GM13977 (cell line): ENCODE results near the gene PRXL2B.
"Not testable (repeated sequence)": the region's sequence is repeated elsewhere in the genome, so short reads cannot be mapped to it uniquely, and the experiment has no call there.

ENCODE experiments used
- DNase-seq: peaks from one replicate; pipeline ENCODE4 v3.0.0; 2012; ENCODE audit warnings: low spot score
- in situ Hi-C: fragments of 300-500 bp; cut with MboI; formaldehyde crosslinking; loops from one replicate; pipeline ENCODE4 v1.12.0; 2022; ENCODE audit warnings: low sequenced_read_pairs, low pct_unique_long_range_greater_than_20kb, mixed read lengths, inconsistent platforms; ENCODE audit not compliant: unreplicated experiment
- TF ChIP-seq, protein P1 (sequence below): IDR thresholded peaks from 2 replicates; pipeline ENCODE4 v1.5.1; 2012; ENCODE audit warnings: mild to moderate bottlenecking, control low read depth; ENCODE audit not compliant: insufficient read depth; ENCODE audit errors: extremely low read depth, missing control alignments

The PRXL2B gene

DNA sequence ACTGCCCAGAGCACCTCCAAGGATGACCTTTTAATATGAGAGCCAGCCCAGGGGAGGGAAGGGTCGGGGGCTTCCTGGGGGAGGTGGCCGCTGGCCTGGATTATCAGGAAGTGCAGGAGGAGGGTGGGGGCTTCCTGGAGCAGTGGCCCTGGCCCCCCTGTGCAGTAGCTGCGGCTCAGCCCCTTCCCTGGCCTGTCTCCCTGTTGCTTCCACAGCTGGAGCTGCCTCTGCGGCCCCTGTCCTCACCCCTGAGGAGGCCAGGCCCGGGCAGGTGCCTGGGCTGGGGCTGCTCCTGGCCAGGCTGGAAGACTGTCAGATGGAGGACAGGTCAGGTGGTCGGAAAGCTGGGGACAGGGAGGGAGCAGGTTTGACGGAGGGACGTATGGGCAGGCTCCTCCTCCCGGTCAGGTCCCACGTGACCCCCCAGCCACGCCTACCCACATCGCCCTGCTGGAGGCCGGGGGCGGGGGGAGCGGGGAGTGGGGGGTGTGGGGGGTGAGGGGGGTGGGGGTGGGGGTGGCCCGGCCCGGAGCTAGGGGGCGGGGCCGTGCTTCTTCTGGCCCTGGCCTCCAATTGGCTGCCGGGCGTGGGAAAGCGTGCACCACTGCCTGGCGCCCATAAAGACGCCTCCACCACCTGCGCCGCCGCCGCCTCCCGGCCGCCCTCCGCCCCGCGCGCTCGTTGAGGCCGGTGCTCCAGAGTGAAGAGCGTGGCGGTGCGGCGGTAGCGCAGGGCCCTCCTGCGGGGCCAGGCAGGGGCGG, 40.6 kb upstream of the PRXL2B start:
- in situ Hi-C loops: loop anchor here (10.0 to 25.0 kb wide), 2 partner anchors 131 to 359 kb away; partner anchors contain the start of genes FAAP20 and PEX10
- TF ChIP-seq, protein P1, sequence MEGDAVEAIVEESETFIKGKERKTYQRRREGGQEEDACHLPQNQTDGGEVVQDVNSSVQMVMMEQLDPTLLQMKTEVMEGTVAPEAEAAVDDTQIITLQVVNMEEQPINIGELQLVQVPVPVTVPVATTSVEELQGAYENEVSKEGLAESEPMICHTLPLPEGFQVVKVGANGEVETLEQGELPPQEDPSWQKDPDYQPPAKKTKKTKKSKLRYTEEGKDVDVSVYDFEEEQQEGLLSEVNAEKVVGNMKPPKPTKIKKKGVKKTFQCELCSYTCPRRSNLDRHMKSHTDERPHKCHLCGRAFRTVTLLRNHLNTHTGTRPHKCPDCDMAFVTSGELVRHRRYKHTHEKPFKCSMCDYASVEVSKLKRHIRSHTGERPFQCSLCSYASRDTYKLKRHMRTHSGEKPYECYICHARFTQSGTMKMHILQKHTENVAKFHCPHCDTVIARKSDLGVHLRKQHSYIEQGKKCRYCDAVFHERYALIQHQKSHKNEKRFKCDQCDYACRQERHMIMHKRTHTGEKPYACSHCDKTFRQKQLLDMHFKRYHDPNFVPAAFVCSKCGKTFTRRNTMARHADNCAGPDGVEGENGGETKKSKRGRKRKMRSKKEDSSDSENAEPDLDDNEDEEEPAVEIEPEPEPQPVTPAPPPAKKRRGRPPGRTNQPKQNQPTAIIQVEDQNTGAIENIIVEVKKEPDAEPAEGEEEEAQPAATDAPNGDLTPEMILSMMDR: no peak
- peak; percentile 98 for DNase-seq

DNA sequence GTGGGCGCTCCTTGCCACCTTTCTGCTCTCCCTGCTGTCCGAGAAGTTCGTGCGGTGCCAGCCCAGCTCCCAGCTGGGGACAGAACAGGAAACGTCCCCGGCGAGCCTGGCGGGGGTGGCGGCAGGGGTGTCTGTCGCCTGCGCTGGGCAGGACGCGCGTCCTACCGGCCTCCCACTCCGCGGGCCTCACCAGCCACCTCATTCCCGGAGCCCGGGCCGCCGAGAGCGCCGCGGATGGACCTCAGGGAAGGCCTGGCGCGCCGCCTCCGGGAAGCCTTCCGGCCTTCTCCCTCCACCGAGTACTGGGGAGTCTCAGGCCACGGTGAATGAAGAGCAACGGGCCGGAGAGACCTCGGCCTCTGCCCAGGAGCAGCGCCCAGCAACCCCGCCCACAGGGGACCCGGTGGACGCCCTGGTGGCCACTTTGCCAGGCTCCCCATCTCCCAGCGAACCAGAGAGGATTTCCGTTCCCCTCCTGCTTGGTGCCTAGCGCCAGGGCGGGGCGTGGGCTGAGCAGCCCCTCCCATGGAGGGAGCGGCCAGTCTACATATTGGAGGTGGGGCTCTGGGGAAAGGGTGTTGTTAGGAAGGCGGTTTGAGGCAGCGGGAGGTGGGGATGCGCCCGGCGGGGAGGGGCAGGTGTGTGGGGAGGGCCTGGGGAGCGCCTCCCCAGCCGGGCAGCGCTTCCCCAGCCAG, 39.9 kb upstream of the PRXL2B start:
- in situ Hi-C loops: loop anchor here (10.0 to 25.0 kb wide), 2 partner anchors 132 to 359 kb away; partner anchors contain the start of genes FAAP20 and PEX10
- DNase-seq: peak; percentile 95
- TF ChIP-seq, protein P1: no peak

DNA sequence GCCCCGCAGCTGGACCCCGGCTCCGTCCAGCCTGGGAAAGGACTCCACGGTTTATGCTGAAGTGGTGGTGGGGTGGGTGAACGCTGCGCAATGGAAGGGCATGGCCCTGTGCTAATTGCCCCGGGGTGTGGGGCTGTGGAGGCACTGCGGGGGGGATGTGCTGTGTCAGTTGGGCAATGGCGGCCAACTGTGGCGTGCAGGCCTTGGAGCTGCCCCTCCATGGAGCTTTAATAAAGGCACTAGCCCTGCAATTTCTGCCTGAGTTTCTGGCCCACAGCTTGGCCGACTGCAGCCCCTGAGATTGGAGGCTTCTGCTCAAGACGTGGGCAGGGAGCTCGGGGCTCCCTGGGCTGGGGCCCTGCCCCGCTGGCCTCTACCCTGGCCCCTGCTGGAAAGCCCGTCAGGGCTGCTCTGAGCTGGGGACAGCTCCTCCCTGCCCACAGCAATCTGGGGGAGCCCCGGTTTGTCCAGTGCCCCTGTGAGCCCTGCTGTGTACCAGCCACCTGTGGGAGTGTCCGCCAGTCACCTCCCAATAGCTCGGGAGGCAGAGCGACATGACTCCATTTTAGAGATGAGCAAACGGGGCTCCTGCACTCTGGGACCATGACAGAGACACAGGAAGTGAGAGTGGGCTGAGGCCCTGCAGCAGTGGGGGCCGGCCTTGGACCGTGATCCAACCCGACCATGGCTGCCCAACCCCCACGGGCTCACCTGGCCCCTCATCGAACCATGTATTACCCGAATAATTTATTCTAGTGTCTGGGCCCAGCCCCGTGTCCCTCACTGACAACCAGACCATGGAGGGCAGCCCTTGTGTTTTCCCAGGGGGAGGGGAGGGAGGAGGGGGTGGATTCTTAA, 39.1 kb upstream of the PRXL2B start:
- TF ChIP-seq, protein P1: no peak
- peak; percentile 81 for DNase-seq
- in situ Hi-C loops: loop anchor here (10.0 to 25.0 kb wide), 2 partner anchors 133 to 360 kb away; partner anchors contain the start of genes FAAP20 and PEX10

DNA sequence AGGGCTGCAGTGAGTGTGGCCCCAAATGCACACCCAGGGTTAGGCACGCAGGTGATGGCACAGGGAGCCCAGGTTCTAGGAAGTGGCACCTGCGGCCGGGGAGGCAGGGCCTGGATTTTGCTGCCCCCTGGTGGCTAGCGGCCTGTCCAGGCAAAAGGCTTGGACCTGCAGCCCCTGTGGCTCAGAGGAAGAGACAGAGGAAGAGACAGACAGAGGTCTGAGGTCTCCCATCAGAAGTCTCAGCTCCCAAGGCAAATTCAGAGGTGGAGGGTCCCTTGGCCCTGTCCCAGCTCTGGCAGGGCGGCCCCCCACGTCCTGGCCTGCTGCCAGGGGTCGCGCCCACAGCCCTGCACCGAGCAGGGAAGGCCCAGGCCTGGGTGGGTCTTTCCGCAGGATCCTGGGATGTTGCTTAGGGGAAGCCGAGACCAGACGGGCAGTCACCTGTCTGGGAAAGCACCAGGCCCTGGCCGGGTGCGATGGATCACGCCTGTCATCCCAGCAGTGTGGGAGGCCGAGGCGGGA, 38.4 kb upstream of the PRXL2B start:
- TF ChIP-seq, protein P1: peak; percentile 96
- peak; percentile 84 for DNase-seq
- in situ Hi-C loops: loop anchor here (10.0 to 25.0 kb wide), 2 partner anchors 133 to 361 kb away; partner anchors contain the start of genes FAAP20 and PEX10

- in situ Hi-C loops: loop anchor here (10.0 to 25.0 kb wide), 2 partner anchors 135 to 362 kb away; partner anchors contain the start of genes FAAP20 and PEX10
- not testable (repeated sequence) for DNase-seq
Observed at GRCh38 chr1:2549367-2550029, 37.1 kb upstream of the PRXL2B start.

DNA sequence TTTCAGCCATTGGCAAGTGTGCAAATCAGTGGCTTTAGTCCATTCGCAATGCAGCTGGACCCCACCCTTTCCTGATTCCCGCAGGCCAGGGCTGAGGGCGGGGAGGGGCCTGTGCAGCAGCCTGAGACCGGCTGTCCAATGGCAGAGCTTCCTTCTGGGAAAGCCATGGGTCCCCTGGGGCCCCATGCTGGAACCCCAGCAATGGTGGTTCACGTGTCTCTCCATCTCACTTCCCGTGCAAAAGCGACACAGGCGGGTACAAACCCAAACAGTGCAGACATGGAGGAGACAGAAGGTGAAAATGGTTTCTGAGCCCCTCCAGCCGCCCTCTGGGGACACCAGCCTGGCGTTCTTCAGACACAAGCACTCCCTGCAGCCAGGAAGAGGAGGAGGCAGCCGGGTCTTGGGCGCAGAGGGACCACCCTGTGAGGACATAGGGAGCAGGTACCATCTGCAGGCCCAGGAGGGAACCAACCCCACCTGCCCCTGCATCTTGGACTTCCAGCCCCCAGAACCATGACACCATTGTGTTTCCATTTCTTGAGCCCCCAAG, 36.2 kb upstream of the PRXL2B start:
- DNase-seq, in situ Hi-C loops: not testable (repeated sequence)

DNA sequence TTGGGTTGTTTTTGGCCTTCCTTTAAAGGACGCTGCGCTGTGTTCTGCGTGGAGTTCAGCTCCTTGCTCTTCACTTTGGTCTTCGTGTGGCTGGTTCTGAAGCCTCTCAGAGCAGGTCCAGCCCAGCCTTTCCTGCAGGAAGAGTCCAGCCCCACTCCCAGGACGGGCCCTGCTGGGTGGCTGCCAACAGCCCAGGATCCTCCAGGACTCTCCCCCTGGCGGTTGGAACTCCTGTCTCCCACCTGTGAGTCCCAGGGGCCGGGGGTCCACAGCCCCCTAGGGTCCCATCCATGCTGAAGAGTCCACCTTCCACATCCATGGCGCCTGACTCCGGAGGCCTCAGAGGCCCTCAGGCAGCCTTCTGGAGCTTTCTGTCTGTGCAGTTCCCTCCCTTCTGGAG, 35.0 kb upstream of the PRXL2B start:
- DNase-seq, in situ Hi-C loops: not testable (repeated sequence)
